GM20431 (cell line): ENCODE measurements around the gene MAP3K5.
"Not testable (repeated sequence)": the region's sequence is repeated elsewhere in the genome, so short reads cannot be mapped to it uniquely, and the experiment has no call there.

ENCODE experiments used
- in situ Hi-C: fragments of 300-500 bp; cut with MseI, MboI; formaldehyde crosslinking; loops from one replicate; pipeline ENCODE4 v1.15.0; 2020; ENCODE audit warnings: low sequenced_read_pairs; ENCODE audit not compliant: unreplicated experiment

Gene MAP3K5

DNA sequence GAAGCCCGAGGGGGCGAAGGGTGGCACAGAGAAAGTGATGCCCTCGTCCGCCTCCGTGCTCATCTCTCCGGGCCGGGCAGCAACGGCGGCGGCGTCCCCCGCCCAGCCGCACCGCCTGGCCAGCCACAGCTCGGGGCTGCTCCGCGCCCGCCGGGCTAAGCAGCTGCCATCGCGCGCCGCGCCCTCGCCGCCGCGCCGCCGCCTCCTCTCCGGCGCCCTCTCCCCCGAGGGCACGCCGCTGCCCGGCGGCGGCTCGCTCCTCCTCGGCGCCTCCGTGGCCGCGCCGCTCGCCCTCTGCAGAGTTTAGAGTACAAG lies 225 bp downstream of the MAP3K5 start:
- in situ Hi-C loops: loop anchor here (10.0 kb wide), 1 partner anchor 147 kb away; no protein-coding TSS in a partner anchor

DNA sequence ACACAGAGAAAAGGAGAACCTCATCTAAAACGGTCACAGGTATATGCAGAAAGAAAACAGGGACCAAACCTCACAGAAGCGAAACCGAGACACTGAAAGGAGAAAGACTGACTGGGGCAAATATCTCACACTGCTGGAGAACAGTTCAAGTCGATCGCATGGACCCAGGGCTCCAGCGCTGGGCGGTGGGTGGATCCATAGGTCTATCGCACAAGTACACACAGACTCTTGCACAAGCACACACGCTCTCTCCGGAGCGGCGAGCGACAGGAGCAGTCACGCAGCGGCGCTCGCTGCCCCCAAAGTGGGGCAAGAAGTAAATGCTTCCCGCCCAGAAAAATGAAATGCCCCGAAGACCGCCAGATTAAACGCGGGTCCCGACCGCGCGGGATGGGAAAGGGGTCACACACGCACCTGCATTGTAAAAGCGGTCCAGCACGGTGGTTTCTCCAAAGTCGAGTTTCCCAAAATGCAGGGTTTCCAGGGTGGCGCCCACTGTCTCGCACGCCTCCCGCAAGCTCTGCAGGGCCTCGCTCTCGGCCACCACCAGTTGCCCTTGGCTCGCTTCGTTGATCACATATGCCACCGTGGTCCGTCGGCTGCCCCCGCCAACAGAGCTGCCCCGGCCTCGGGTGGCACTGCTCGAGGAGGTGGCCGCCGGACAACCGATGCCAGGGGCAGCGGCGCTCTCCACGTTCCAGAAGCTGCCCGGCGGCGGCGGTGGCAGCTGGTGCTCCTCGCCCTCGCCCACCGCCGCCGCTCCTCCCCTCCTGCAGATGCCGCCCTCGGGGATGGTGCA lies 782 bp downstream of the MAP3K5 start:
- in situ Hi-C loops: loop anchor here (10.0 kb wide), 1 partner anchor 147 kb away; no protein-coding TSS in a partner anchor

DNA sequence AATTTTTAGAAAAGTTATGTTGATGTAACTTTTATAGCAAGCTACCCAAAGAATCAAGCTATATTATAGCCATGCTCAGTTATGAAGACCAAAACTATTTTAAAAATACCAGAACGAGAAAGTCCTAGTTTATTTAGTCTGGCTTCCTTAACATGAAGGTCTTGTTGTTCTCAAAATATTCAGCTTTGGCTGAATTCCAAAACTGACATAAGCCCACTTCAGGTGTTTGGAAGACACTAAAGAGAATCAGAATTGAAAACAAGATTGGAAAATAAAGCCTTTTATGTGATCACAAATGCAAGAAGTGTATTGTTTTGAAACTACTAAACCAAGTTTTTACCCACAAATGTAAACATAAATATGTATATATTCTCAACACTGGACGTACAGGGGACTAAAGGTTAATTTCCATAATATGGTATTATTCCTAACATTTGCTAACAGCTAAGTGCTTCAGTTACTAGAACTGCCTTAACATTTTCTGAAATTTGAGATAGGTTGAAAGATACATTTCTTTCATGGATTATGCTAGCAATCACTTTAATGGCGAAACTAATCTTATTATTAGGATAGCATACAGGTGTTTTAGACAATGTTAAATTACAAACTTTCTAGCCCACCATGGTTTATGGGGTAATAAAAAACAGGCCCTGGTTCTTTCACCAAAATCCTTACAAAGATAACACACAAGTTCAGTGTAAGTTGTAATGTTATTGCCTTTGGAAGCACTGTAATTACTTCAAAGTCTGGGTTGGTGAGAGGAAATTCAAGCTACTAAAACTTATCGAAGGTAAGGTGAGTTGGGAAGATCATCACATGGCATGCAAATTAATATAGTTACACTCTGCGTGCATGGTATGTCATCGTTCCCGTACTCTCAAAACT lies 1.6 kb downstream of the MAP3K5 start:
- in situ Hi-C loops: loop anchor here (10.0 kb wide), 1 partner anchor 146 kb away; no protein-coding TSS in a partner anchor

DNA sequence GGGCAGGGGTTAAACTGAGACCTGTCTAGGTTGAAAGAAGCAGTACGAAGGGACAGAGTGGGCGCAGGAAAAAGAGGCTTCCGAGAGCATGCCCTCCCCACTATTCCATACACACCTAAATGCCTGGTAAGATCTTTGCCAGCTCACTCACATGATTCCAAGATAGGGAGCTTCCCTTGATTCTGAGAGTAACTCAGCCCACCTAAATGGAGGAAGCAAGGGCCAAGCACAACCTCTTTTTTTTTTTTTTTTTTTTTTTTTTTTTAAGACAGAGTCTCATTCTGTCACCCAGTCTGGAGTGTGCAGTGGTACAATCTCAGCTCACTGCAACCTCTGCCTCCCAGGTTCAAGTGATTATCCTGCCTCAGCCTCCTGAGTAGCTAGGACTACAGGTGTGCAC lies 2.8 kb downstream of the MAP3K5 start:
- in situ Hi-C loops: not testable (repeated sequence)

DNA sequence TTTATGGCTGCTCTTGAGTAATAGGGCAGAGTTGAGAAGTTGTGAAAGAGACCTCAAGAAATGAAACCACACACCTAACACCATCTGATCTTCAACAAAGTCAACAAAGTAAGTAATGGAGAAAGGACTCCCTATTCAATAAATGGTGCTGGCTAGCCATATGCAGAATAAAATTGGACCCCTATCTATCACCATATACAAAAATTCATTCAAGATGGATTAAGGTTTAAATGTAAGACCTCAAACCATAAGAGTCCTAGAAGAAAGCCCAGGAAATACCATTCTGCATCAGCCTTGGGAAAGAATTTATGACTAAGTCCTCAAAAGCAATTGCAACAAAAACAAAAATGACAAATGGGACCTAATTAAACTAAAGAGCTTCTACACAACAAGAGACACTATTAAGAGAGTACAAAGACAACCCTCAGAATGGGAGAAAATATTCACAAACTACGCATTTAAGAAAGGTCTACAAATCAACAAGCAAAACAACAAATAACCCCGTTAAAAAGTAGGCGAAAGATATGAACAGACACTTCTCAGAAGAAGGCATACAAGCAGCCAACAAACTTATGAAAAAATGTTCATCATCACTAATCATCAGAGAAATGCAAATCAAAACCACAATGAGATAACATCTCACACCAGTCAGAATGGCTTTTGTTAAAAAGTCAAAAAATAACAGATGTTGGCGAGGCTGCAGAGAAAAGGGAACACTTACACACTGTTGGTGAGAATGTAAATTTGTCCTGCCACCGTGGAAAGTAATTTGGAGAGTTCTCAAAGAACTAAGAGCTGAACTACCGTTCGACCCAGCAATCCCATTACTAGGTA lies 4.0 kb downstream of the MAP3K5 start:
- in situ Hi-C loops: no loop called here

DNA sequence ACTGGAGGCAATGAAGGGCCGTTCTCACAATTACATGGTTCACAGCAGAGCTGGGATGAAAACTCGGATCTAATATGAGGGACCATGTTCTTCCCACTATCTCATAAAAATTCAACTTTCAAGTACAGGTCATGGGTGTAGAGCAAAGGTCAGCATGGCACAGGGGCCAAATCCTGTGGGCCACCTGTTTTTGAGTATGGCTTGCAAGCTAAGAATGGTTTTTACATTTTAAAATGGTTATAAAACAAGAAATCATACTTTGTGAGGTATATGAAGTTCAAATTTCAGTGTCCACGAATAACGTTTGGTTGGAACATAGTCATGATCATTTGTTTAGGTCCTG lies 4.6 kb downstream of the MAP3K5 start:
- in situ Hi-C loops: no loop called here

DNA sequence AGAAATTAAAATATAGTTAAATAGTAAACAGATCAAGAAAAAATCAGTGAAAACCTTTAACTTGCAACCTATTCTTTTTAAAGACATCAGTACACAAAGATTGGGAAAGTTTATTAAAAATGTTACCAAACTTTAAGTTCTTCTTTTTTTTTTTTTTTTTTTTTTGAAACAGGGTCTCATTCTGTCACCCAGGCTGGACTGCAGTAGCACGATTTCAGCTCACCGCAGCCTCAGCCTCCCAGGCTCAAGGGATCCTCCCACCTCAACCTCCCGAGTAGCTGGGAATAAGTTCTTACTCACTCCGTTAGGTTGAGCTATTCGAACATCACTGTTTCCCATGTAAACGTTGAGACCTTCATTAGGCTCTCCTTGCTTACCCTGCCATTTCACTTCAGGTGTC lies 5.6 kb downstream of the MAP3K5 start:
- in situ Hi-C loops: no loop called here

DNA sequence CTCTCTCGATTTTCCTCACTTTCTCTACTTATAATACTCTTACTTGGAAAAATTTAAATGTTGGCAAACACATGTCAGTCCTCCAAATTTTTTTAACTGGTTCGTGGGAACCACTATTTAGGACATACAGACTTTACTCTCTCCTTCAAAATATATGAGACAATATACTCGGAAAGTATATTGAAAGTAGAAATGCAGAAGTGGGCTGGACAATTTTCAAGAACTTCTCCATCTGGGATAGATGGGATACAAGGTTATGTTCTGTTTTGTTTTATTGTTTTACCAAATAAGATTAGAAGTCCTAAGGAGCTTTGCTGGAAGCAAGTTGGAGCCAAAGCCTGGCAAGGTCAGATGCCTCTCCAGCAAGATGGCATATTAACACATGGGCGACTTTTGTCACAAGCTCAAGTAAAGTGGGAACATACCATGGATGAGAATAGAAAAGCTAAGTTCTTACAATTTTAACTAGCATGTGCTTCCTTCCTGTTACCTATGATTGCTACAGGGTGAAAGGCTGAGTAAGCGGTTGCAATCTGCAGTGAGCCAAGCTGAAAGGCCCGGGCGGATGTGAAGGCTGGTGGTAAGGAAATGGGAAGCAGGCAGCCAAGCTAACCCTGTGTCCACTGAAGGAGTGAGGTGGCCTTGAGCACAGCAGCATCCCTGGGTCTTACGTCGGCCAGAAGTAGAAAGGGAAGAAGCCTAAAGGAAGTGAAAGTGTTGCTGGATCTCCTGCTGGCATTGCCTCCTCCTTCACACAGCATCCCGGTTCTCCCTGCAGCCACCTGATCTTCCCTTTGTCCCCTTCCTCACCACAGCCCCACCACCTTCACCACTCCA lies 7.1 kb downstream of the MAP3K5 start:
- in situ Hi-C loops: no loop called here

DNA sequence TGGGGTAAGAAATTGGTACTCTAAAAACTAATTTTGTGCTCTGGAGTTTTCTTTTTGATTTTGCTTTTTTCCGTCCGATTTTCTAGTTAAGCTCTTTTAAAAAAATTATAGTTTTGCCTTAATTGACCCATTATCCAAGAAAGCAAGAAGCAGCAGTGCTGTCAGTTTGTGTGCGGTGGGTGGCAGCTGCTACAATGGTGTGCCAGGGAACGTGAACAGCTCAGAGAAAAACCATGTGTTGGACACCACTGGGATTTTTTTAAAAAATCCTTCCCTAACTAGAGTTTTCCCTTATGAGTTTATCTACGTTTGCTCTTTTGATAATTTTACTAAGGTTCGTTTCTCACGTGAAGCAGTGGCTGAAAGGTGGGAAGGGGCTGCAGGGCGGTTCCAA lies 8.0 kb downstream of the MAP3K5 start:
- in situ Hi-C loops: no loop called here

DNA sequence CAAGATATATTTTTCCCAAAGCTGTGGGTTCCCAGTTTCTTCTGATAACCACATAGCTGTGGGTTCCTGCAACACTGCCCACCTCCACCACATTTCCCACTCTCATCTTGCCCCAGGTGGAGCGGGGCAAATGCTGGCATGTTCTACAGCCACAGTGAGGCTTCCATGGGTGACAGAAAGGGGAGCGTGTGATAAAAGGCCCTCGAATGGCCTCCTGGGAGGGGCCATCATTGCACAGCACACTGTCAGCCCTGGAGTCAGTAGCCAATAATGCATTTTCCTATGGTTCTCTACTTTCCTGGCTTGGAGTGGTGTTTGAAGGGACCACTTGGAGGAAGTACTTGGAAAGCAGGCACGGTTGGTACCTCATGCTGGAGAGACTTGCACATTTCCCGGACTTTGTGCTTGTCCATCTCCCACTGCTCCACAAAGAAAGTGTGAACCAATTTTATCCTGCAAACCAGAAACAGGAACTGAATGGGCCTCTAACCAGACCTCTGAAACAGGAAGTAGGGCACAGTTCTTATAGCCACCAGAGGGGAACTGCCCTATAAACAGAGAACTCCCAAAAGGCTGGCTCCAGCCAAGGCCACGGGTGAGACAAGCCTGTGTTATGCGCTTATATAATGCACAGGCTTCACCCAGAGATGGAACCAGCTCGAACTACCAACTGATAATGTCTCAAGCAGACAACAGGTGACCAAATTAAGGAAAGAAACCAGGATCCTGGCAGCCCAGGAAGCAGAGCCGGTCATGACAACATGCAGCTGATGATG lies 8.6 kb downstream of the MAP3K5 start:
- in situ Hi-C loops: no loop called here

DNA sequence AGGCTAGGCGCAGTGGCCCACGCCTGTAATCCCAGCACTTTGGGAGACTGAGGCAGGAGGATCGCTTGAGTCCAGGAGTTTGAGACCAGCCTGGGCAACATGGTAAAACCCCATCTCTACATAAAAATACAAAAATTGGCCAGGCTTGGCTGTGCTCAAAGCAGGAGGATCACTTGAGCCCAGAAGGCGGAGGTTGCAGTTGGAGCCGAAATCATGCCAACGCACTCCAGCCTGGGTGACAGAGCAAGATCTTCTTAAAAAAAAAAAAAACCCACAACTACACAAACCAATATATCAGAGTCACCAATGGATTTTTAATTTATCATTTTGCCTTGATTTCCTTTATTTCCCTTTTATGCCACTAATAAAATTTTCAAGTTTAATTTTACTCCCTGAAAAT lies 9.3 kb downstream of the MAP3K5 start:
- in situ Hi-C loops: no loop called here

DNA sequence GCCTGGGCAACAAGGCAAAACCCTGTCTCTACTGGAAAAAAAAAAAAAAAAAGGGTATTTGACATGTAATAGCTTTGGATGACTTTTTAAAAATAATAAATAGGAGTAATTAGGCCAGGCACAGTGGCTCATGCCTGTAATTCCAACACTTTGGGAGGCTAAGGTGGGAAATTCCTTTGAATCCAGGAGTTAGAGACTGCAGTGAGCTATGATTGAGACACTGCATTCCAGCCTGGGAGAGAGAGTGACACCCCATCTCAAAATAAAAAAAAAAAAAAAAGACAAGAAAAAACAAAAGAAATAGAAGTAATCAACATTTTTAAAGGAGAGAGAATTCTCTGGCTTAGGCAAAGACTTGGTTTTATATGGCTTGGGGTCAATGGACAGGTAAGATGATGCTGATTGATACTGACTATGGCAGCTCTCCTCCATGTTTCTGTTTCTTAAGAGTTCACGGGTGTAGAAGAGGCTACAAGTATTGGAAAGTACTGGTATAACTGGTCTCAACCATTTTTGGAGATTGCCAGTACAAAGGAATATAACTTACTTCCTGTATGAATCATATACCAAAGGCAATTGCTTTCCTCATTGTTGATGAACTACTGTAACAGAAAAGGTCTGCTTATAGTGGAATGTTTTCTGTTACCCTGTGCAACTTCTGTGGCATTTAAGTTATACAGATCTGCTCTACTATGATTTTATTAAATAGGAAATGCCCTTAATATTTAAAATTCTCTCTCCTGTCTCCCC lies 10.1 kb downstream of the MAP3K5 start:
- in situ Hi-C loops: no loop called here

DNA sequence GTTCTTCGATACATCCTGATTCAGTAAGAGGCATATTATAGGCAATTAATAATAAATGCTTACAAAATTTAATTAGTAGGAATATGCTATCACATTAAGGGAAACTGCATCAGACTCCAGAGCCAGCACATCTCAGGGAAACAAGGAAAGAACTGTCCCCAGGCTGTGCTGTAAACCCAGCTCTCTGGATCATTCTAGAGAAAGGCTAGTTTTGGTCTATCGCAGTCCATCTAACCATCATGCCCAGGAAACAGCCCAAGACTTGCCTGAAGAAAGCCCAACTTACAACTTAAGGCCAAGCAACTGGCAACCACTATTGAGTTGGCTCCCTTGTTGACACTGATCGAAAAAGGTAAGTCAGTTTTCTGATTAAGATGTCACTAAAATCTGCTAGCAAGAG lies 11.3 kb downstream of the MAP3K5 start:
- in situ Hi-C loops: no loop called here

DNA sequence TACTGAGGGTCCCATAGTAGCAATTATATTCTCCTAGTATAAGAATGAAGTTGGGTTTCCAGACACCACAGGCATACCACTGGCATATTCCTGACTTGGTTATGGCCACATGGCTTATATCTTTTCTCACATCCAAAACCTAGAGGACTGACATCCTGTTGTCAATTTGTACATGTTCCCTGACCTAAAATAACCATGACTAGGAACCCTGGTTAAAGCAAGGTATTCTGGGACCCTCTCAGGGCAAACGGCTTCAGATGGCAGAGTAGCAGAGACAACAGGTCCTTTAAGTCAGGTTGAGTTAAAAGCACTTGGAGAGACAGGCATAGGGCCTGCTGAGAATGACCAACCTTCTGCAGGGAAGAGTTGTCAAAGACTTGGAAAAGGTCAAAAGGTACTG lies 12.6 kb downstream of the MAP3K5 start:
- in situ Hi-C loops: no loop called here

DNA sequence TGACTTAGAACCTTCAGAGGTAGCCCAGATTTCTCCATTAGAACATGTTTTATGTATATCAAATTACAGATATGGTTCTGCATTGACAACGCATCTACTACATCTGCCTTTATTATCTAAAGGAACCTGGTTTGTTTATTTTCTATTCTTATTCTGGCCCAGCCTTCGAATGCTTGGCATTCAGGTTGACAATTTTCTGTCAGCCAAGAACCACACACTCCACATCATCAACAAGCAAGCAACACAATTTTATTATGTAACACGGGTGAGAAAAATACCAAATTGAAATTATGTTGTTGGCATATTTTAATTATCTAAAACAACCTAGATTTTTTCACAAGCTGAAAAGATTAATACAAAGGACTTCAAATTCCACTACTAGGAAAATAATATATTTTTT lies 14.6 kb downstream of the MAP3K5 start:
- in situ Hi-C loops: no loop called here

DNA sequence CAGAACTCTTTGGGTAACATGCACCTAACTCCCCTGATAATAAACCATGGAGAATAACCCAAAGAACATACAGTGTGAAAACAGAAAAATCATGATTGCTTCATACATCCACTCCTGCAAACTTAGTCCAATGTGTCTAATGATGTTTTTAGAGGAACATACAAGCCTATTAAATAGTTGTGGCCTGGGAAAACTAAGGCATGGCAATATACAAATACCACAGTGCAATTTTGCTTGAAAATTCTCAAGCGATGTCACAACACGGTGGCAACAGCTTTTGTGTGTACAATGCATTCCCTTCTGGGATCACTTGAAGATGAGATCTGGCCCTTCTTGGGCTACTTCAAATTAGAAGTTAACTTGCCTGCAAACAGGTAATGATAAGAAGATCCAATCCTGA lies 16.7 kb downstream of the MAP3K5 start:
- in situ Hi-C loops: no loop called here

DNA sequence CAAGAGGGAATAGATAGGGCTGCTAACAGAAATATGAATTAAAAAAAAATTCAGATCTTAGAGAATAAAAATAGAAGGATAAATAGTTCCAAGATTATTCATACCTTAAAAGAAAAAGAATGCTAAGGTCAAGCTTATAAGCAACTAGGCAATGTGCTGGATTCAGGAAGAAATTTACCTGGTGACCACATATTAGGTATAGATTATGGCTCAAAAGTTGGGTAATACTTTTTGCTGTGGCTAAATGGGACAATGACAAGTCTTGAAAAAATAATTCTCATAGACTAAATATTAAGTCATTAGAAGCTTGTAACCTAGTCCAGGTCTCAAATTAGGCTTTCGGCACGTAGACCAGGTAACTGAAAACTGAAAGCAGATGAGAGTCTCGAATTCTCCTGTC lies 17.2 kb downstream of the MAP3K5 start:
- in situ Hi-C loops: no loop called here
